ENCODE results near the gene SNRNP25.
"Not testable (repeated sequence)": the region's sequence is repeated elsewhere in the genome, so short reads cannot be mapped to it uniquely, and the experiment has no call there.

SNRNP25 gene

DNA sequence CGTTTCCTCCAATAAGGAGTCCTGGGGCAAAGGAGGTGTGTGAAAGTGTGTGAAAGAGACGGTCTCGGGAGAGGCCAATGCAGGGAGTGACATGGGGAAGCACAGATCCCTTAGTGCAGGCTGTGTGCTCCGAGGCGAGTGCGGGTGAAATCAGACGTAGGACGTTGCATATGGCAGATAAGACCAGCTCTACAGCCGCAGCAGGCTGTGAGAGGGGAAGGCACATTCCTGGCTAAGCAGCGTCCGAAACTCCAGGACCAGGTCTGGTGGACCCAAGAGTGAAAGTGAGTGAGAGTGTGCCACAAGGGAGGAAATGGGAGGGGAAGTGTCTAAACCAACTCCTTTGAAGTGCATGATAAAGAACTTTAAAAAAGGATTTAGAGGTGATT, 11.6 kb upstream of the SNRNP25 start:
- FAIRE-seq = no peak

DNA sequence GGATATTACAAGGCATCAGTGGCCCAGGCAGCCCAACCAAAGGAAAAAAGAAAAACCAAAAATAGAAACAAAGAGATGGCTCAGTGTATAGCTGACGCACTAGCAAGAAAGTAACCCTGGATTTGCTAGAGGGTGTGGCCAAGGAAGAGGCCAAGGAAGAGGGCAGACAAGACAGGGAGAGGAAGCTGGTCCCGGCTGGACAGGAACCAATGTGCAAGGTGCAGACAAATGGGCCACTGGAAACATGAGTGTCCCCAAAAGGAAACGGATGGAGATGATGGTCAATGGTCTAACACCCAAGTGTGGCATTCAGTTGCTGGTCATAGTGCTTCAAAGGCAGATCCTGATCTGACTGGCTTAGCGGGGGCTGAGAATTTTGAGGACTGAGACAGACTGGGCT, 10.9 kb upstream of the SNRNP25 start:
- FAIRE-seq = no peak

DNA sequence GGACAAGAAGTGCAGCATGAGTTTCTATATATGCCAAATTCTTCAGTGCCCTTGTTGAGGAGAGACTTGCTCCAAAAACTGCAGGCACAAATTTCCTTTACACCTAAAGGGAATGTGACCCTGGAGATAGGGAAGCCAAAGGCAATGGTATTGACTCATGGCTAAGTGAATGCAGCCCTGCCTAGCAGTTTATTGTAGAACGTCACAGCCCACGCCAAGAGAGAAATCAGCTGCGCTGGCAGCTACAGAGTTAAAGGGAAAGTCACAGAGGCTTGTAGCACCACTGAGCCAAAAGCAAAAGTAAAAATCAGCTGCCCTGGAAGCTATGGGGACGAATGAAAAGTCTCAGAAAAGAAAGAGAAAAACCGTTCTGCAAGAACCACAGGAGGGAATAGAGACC, 10.3 kb upstream of the SNRNP25 start:
- no peak for FAIRE-seq

DNA sequence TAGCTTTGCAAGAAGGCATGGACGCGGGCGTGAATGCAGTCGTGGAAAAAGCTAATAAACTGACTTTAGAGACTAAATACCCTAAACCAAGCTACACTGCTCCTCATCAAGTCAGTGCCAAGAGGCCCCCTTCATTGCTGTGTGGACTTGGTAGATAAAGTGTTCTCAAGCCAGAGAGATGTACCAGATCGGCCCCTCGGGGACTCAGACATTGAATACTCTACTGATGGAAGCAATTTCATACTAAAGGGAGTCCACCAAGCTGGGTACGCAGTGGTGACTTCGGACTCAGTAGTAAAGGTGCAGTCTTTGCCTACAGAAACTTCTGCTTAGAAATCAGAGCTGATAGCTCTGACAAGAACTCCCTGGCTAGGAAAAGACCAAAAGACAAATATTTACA, 9.0 kb upstream of the SNRNP25 start:
- no peak for FAIRE-seq

DNA sequence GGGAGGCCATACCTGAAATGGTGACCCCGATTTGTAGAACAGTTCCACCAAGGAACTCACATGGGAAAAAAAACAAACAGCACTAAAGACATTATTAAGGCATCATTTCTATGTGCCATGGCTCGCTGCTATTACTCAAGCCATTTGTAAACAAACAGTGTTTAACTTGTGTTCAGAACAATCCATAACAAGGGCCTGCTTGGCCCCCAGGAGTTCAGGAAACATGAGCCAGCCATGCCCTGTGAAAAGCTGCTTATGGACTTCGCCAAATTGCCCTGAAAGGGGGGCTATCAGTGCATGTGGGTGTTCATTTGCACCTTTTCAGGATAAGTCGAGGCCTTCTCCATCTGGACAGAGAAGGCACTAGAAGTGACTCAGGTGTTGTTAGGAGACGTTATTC, 8.2 kb upstream of the SNRNP25 start:
- no peak for FAIRE-seq

DNA sequence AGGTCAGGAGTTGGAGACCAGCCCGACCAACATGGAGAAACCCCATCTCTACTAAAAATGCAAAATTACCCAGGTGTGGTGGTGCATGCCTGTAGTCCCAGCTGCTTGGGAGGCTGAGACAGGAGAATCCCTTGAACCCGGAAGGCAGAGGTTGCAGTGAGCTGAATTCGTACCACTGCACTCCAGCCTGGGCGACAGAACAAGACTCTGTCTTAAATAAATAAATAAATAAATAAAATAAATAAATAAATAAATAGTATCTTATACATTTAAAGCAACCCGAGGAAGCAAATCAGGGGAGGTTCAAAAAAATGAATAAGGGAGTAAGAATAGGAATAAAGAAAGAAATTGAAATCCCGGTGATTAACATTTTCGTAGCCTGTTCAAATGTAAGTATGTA, 7.1 kb upstream of the SNRNP25 start:
- not testable (repeated sequence) for FAIRE-seq

DNA sequence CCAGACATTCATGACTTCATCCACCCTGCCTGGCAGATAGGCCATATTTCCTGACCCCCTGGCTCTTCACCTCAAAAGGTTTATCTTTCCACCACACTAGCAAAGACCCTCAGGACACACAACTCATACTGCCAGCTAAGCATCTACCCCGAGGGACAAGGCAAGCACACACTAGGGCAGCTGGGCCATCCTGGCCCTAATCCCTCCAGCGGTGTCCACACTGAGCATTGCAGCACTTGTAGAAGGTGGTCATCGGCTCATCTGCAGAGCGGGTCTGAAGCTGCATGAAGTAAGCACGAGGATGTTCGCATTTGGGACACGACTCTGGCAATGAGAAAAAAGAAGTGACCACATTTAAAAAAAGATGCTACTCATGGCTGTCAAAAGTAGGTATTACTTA, 6.4 kb upstream of the SNRNP25 start:
- no peak for FAIRE-seq

DNA sequence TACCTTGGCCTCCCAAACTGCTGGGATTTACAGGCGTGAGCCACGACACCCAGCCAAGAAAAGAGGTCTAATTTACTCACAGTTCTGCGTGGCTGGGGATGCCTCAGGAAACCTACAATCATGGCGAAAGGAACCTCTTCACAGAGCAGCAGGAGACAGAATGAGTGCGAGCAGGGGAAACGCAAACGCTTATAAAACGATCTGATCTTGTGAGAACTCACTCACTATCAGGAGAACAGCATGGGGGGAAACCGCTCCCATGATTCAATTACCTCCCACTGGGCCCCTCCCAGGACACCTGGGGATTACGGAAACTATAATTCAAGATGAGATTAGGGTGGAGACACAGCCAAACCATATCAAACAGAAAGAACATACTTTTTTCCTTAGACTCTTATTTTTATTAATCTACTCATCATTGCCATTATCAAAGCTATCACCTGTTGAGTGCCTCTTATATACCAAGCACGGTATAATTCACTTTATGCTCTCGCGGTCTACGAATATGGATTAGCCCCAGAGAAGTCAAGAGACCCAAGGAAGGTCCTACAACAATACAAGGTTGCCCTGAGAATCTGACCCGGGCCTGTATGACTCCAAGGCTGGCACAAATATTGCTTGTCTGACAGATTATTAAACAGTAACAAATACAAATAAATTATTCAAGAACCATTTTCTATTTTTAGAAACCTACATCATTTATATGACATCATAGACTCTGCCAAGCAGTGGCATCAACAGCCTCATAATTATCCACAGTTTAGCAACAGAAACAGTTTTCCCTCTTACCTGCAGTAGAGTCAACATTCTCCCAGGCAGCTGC, 2.6 kb upstream of the SNRNP25 start:
- FAIRE-seq = no peak

DNA sequence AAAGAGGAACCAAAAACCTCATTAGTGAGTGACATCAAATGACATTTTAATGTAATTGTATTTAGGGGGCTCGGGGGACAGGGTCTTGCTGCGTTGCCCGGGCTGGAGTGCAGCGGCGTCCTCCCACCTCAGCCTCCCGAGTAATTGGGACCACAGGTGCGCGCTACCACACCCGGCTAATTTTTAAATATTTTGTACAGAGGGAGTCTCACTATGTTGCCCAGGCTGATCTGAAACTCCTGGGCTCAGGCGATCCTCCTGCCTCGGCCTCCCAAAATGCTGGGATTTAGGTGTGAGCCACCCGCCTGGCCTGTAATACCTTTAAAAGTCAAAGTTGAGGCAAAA, 581 bp downstream of the SNRNP25 start:
- no peak for FAIRE-seq

DNA sequence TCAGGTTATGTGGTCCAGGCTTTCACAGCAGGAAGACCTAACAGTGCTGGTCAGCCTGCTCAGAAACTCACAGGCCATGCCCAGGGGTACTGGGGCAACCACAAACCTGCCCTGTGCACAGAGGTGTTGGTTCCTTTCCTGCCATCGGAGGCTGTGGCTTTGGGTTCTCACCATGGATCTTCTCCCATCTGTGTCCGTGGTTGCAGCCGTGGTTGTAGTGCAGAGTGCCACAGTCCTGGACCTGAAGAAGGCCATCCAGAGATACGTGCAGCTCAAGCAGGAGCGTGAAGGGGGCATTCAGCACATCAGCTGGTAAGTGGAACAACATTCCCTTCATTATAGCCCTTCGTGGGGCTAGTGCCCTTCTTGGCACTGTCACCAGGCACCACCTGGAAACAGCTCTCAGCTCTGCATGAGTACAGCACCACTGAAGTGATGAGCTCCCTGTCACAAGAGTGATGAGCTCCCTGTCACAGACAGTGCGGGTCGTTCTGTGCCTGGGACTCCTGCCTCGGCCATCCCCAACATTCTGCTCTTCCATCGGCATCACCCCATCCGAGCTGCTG, 2.0 kb downstream of the SNRNP25 start:
- no peak for FAIRE-seq

DNA sequence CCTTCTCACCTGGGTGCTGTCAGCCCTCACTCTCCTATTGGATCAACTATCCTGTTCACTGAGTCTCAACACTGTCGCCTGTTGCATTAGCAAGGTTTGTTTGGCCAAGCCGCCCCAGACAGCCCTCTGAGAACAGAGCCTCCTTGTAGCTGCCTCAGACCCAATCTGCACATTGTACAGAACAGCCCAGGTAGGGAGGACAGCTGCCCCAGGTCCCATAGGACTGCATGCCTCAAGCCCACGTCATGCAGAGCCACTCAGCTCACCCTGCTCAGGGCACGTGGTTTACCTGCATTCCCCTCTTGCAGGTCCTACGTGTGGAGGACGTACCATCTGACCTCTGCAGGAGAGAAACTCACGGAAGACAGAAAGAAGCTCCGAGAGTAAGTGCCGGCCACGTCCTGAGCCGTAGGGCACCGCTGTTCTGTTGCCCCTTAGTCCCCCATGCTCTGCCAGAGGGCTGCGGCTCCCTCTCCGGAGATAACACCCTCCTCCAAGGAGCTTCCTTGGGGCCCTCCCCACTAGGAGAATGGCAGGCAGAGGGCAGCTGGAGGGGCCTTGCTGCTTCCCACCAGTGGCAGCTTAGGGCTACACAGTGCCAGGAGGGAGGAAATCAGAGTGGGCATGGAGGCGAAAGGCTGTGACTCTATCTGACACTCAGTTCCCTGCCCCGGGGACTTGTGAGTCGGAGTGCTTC, 2.8 kb downstream of the SNRNP25 start:
- no peak for FAIRE-seq

DNA sequence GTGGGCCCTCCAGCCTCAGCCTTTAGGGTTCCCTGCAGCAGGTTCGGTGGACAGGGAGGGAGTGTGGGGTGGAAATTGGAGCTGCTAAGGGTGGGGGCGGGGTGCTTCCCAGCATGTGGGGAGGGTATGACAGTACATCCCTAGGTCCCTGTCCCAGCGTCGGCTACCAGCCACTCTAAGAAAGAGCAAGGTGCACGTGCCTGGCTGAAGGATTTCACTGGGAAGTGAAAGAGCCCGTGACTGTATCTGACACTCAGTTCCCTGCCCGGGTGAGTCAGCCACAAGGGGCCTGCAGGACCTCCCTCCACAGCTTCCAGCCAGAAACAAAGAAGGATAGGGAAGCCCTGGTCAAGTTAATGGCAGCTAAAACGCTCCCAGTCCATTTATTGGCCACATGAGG, 4.1 kb downstream of the SNRNP25 start:
- FAIRE-seq = no peak

DNA sequence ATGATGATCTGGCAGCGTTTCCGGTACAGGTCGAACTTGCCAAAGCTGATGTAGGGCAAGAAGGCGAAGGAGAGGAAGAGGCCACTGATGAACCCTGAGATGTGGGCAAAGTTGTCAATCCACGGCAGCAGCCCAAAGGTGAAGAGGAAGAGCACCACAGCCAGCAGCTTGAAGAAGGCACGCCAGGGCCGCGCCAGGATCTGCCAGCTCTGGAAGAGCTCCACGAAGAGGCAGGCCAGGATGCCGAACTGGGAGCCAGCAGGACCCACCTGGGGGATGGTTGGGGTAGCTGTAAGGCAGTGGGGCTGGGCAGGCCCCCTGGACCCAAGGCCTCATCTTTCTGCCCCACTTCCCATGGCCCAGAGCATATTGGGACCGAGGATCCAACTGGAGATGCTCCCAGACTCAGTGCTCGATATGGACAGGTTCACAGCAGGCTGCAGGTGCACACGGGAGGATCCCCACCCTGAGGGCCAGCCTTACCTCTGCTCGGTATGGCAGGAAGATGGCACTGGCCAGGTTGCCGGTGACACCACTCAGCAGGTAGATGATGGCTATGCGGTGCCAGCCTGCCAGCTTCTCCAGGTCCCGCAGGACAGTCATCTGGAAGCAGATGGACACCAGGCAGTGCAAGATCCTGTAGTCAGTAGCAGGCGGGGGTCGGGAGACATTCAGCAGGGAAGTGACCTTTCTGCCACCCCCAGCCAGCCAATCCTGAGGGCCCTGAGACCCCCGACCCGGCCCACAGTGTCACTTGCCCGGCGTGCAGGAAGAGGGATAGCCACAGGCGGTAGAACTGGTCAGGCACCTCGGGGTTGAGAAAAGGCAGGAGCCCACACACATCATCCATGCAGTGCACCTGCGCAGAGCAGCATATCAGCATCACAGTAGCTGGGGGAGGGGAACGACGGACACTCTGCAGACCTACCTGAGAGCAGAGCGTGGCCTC, 5.1 kb downstream of the SNRNP25 start:
- FAIRE-seq = no peak

DNA sequence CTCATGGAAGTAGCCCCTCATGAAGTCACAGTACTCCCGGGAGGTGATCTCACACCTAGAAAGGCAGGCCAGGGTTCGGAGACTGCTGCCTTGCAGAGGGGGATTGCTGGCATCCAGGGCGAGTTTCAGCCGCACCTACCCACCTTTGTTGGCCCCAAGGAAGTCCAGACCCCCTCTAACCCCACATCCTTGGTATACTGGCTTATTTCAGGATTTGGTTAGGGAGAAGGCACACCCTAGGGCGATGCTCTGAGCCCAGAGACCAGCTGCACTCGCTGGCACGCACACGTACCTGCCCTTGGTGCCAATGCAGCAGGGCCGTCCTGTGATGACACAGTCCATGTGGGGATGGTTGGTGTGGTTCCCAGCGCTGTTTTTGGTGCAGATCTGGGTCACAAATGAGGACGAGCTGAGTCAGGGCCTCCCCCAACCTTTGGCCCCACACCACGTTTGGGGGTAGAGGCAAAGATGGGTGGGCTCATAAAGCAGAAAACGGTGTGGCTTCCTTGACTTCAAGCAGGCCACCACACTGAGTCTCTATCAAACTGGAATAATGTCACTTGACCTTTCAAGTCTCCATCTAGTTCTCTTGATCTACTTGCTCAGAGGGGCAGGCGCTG, 5.9 kb downstream of the SNRNP25 start:
- FAIRE-seq = no peak

DNA sequence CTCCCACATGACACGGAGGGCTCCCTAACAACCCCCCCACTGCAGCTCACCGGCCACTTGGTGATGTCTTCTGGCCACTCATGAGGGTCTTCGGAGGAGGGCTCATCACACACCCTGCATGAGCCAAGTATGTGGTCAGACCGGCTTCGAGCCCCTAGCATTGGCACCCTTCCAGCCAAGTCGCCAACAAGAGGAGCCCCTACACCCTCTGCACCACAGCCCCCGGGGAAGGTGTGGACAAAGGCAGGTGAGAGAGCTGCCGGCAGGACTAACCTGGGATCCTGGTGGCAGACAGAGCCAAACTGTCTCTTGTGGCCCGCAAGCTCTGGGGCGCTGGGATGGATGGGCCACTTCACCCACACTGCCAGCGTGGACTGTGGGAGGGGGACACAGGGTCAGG, 6.5 kb downstream of the SNRNP25 start:
- FAIRE-seq = no peak

DNA sequence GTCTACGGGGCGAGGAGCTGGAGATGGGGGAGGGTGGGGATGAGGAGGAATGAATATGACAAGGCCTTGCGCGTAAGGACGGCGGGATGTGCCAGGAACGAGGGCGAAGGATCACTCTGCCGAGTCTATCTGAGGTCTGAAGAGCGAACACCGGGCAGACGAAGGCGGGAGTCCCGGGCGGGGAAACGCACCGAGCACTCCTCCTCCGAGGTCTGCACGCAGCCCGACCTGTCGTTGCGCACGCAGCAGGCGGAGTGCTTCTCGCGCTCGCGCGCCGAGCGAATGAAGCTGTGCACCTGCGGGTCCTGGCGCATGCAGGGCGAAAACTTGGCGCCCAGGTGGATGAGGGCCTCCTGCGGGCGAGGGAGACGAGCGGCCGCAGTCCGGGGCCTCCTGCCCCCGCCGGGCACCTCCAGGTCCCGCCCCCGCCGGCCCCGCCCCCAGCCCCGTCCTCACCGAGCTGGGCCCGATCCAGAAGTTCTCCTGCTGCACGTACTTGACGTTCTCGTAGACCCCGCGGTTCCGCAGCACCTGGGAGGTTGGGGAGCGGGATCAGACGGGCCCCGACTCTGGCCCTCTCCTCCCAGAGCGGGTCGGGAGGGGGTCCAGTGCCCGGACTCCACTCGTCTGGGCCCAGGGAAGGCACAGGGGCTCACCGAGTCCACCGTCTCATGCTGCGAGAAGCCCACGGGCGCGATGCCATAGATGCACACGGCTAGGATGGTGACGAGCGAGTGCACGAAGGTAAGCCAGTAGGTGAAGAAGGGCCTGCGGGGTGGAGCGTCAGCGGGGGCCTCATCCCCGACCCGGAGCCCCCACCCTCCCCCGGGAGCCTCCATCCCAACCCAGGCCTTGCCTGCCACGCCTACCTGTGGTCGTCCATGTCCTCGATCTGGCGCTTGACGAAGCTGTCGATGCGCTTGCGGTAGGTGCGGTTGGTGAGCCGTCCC, 7.6 kb downstream of the SNRNP25 start:
- FAIRE-seq = no peak

DNA sequence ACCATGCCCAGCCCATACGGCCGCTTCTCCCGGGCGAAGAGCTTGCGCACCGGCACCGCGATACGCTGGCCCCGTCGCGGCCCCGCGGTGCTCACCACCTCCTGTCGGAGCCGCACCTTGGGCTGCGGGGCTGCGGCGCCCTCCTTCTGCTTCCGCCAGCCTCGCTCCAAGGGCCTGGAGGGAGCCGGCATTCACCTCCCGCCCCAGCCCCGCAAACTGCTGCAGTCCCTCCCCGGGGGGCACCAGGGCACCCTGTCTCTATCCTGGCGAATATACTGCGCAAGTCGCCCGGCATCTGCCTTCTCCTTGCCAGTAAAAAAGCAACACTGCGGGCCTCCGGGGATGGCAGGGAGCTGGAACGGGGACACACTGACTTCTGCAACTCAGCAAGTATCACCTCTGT, 8.3 kb downstream of the SNRNP25 start:
- FAIRE-seq = no peak

DNA sequence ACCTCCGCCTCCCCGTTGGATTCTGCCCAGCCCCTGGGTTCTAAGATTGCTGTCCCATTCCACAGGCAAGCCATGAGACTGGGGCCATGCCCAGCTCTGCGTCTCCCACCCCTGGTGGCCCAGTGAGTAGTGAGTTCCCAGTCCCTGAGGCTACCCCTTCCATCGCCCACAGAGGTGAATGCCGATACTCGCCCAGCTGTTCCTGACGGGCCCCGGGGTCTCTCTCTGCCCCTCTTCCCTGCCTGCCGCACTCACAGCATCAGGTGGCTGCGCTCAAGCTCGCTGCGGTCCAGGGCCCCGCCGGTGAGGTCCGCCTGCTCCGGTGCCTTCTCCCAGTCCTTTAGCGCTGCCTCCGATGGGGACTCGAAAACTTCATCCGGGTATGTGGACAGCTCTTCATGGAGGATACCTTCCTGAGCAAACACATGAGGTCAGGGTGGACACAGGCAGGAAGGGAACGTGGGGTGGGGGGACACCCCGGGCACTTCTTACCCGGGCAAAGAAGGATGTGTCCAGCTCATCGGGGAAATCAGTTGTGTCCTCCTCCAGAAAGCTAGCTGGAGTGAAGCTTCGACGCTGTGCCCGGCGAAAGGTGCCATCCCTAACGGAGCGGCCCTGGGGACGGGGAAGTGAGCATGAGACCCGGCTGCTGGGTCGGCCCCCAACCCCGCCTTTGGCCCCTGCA, 8.8 kb downstream of the SNRNP25 start:
- no peak for FAIRE-seq

DNA sequence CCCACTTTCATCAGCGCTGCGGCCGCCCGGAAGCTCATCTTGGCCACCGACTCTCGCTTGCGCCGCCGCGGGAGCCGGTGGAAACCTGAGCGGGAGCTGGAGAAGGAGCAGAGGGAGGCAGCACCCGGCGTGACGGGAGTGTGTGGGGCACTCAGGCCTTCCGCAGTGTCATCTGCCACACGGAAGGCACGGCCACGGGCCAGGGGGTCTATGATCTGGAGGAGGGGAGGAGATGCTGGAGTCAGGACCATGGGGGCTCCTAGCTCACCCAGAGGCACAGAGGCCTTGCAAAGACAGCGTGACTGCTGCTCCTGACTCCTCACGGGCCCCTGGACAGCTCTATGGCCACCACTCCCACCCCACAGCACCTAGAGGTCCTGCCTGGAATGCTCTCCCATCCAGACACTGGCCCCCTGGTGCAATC, 9.4 kb downstream of the SNRNP25 start:
- no peak for FAIRE-seq

DNA sequence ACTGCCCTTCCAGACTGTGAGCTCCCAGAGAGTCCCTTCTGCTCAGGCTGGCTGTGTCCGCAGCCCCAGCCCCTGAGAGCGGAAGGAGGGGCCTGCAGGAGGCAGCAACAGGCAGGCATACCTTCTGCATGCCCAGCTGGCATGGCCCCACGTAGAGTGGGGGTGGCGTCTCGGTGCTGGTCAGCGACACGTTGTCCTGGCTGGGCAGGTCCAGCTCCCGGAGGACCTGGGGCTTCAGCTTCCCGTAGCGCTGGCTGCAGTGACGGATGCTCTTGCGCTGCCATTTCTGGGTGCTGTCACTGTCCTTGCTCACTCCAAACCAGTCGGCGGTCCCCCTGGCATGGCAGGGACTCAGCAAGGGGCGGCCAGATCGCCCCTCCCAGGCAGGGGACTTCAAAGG, 9.8 kb downstream of the SNRNP25 start:
- FAIRE-seq = no peak

All from islet of Langerhans (tissue), 1 donor.